K562 (cell line): ENCODE data around the gene SOX18. TPM values are rescaled to one million over a fixed set of nuclear protein-coding genes. Genes with fewer than 3 reads are reported as not detected.
A peak's percentile ranks its signal among the peaks of the same experiment; 100 is the strongest.

Experiments
- CEBPB ChIP-seq: fragments of 450-650 bp; IDR thresholded peaks from 2 replicates; pipeline ENCODE4 v1.6.1; 2016; ENCODE audit warnings: missing genetic modification characterization, missing compliant biosample characterization
- DPF2 ChIP-seq: fragments of 450-650 bp; IDR thresholded peaks from 2 replicates; pipeline ENCODE4 v1.6.1; 2016
- ELF2 ChIP-seq: fragments of 250-450 bp; sonication (Bioruptor Pico); IDR thresholded peaks from 2 replicates; pipeline ENCODE4 v1.5.0; 2021; ENCODE audit warnings: mild to moderate bottlenecking
- ESRRA ChIP-seq: fragments of 450-650 bp; IDR thresholded peaks from 2 replicates; pipeline ENCODE4 v1.6.1; 2014; ENCODE audit warnings: low read depth, mild to moderate bottlenecking, moderate library complexity, borderline replicate concordance
- FIP1L1 ChIP-seq: fragments of 200-400 bp; formaldehyde crosslinking; IDR thresholded peaks from 2 replicates; pipeline ENCODE4 v1.6.1; 2018; ENCODE audit warnings: mild to moderate bottlenecking, low read depth, low read length; ENCODE audit not compliant: poor library complexity, severe bottlenecking
- GTF2F1 ChIP-seq: IDR thresholded peaks from 2 replicates; pipeline ENCODE4 v1.6.1; 2011; ENCODE audit warnings: low read depth, low read length, improper control_type of control experiment
- IFI16 ChIP-seq: fragments of 250-450 bp; sonication (Bioruptor Pico); IDR thresholded peaks from 2 replicates; pipeline ENCODE4 v2.1.2; 2022; ENCODE audit warnings: mild to moderate bottlenecking, inconsistent platforms
- ILK ChIP-seq: fragments of 450-650 bp; IDR thresholded peaks from 2 replicates; pipeline ENCODE4 v1.6.1; 2016; ENCODE audit warnings: missing genetic modification characterization, low read depth, mild to moderate bottlenecking, missing compliant biosample characterization, moderate library complexity, borderline replicate concordance
- MAZ ChIP-seq, 2 experiments: fragments of 450-650 bp in 1 of 2; sonication (generic) in 1 of 2; formaldehyde crosslinking; IDR thresholded peaks in 1 of 2; conservative IDR thresholded peaks in 1 of 2; 2 replicates each; pipeline versions ENCODE4 v1.4.0 to v1.5.0; 2020; ENCODE audit warnings: mild to moderate bottlenecking in 1 of 2, missing genetic modification reagents in 1 of 2
- RAD51 ChIP-seq: fragments of 450-650 bp; IDR thresholded peaks from 2 replicates; pipeline ENCODE4 v1.7.1; 2016; ENCODE audit warnings: low read depth, mild to moderate bottlenecking, borderline replicate concordance
- SRSF3 ChIP-seq: fragments of 200-400 bp; formaldehyde crosslinking; IDR thresholded peaks from 2 replicates; pipeline ENCODE4 v1.6.1; 2016; ENCODE audit warnings: mild to moderate bottlenecking, low read length, moderate library complexity; ENCODE audit not compliant: insufficient read depth
- ZBTB1 ChIP-seq: sonication (generic); formaldehyde crosslinking; IDR thresholded peaks from 2 replicates; pipeline ENCODE4 v1.8.1; 2023; ENCODE audit warnings: missing genetic modification reagents, low read depth, mild to moderate bottlenecking, borderline replicate concordance
- ZNF224 ChIP-seq: sonication (generic); formaldehyde crosslinking; IDR thresholded peaks from 2 replicates; pipeline ENCODE4 v1.8.0; 2022; ENCODE audit warnings: mild to moderate bottlenecking, missing genetic modification reagents
- ZNF589 ChIP-seq: fragments of 200-800 bp; sonication (Bioruptor generic); IDR thresholded peaks from 2 replicates; pipeline ENCODE4 v1.6.1; 2016; ENCODE audit warnings: low read depth, missing genetic modification characterization, missing compliant biosample characterization
- ZNF644 ChIP-seq: fragments of 200-800 bp; sonication (Bioruptor generic); IDR thresholded peaks from 2 replicates; pipeline ENCODE4 v1.6.1; 2016; ENCODE audit warnings: low read depth, missing genetic modification characterization, missing compliant biosample characterization
- ZNF75A ChIP-seq: fragments of 450-650 bp; formaldehyde crosslinking; IDR thresholded peaks from 2 replicates; pipeline ENCODE4 v1.4.0; 2020; ENCODE audit warnings: mild to moderate bottlenecking
- ZNF76 ChIP-seq: fragments of 250-450 bp; sonication (Bioruptor Pico); IDR thresholded peaks from 2 replicates; pipeline ENCODE4 v1.4.0; 2020; ENCODE audit warnings: mild to moderate bottlenecking, moderate library complexity, borderline replicate concordance
- polyA plus RNA-seq, 8 experiments: library from polyadenylated mRNA; depleted of rRNA in 4 of 8; stranded (reverse) in 5 of 8; unstranded in 3 of 8; fragments of >200 nt; fragmentation: Nextera tagmentation in 2 of 8; fragmentation: Illumina TruSeq in 1 of 8; extraction: Ambion mirVana in 2 of 8; extraction: Trizol in 1 of 8; gene quantifications; 2 replicates each; pipeline versions ENCODE4 v1.2.1 to v1.2.3, GENCODE V29; 2011 to 2014; ENCODE audit warnings: inconsistent platforms in 1 of 8, missing spikeins in 1 of 8
- total RNA-seq, 7 experiments: library from RNA; depleted of rRNA in 6 of 7; stranded (reverse); fragments of >200 nt in 6 of 7; fragmentation: Illumina TruSeq in 2 of 7; extraction: Trizol in 2 of 7; gene quantifications; 2 replicates each; pipeline versions ENCODE4 v1.2.1 to v1.2.3, GENCODE V29; 2011 to 2021; ENCODE audit warnings: low replicate concordance in 1 of 7
- TF ChIP-seq, protein P1 (sequence below): fragments of 250-450 bp; sonication (Bioruptor Pico); IDR thresholded peaks from 2 replicates; pipeline ENCODE4 v1.8.0; 2021; ENCODE audit warnings: mild to moderate bottlenecking, moderate library complexity
- TF ChIP-seq, protein P2 (sequence below), 2 experiments: fragments of 150-350 bp in 1 of 2; IDR thresholded peaks; 2 replicates each; pipeline ENCODE4 v1.6.1; 2012 to 2016; ENCODE audit warnings: low read depth in 2 of 2, low read length in 2 of 2, mild to moderate bottlenecking in 1 of 2, moderate library complexity in 1 of 2
- TF ChIP-seq, protein P3 (sequence below): sonication (generic); formaldehyde crosslinking; IDR thresholded peaks from 2 replicates; pipeline ENCODE4 v1.8.1; 2023; ENCODE audit warnings: mild to moderate bottlenecking, missing genetic modification reagents

SOX18 gene
- total and polyA plus RNA-seq, 9 of the 15 experiments (the other 6 are each of a cell fraction or from before 2014, with no cell fraction given) = 0.15 to 19.8 (median 0.33) TPM

DNA sequence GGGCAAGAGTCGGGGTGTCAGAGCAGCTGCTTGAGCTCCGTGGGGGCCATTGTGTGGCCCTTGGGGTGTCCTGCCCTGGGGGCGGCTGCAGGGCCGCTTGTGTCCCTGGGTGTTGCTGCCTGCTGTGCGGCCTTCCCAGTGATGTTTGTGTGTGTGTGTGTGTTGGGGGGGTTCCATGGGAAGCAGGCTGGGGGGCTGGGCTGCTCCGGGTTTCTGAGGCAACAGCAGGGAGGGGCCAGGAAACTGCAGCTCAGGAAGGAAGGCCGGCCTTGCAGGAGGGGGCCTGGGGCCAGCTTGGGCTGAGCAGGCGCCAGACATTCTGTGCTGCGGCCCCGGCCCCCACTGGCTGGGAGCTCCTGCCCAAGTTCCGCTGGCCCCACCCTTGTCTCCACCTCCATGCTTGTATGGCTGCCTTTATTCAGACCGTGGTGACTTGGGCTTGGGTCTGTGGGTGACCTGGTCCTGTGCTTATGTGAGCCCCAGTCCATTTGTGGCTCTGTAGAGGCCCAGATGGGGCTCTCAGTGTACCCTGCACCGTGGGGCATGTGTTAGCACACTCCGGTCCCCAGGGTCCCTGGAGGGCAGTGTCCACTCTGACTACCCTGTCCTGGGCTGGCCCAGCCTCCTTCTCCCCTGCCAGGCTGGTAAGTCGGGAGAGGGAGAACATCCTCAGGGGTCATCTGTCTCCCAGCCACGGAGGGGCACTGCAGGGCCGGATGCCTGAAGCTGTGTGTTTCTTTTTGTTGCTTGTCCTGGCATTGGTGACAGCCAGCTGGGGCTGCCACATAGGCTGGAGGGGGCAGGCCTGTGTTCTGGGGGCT lies 4.6 kb upstream of the SOX18 start (continued):
- TF ChIP-seq ZNF224 = no peak
- no peak for TF ChIP-seq FIP1L1
- TF ChIP-seq, protein P1, sequence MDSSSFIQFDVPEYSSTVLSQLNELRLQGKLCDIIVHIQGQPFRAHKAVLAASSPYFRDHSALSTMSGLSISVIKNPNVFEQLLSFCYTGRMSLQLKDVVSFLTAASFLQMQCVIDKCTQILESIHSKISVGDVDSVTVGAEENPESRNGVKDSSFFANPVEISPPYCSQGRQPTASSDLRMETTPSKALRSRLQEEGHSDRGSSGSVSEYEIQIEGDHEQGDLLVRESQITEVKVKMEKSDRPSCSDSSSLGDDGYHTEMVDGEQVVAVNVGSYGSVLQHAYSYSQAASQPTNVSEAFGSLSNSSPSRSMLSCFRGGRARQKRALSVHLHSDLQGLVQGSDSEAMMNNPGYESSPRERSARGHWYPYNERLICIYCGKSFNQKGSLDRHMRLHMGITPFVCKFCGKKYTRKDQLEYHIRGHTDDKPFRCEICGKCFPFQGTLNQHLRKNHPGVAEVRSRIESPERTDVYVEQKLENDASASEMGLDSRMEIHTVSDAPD = no peak
- no peak for TF ChIP-seq ZNF75A
- TF ChIP-seq SRSF3 = no peak
- no peak for TF ChIP-seq DPF2
- TF ChIP-seq ZNF589 = peak; percentile 30; the same call in 1 of the 2 replicates
- no peak for TF ChIP-seq ESRRA
- no peak for TF ChIP-seq ILK (tag)
- no peak for TF ChIP-seq ELF2
- no peak for TF ChIP-seq RAD51
- TF ChIP-seq IFI16 = no peak
- TF ChIP-seq, protein P2, sequence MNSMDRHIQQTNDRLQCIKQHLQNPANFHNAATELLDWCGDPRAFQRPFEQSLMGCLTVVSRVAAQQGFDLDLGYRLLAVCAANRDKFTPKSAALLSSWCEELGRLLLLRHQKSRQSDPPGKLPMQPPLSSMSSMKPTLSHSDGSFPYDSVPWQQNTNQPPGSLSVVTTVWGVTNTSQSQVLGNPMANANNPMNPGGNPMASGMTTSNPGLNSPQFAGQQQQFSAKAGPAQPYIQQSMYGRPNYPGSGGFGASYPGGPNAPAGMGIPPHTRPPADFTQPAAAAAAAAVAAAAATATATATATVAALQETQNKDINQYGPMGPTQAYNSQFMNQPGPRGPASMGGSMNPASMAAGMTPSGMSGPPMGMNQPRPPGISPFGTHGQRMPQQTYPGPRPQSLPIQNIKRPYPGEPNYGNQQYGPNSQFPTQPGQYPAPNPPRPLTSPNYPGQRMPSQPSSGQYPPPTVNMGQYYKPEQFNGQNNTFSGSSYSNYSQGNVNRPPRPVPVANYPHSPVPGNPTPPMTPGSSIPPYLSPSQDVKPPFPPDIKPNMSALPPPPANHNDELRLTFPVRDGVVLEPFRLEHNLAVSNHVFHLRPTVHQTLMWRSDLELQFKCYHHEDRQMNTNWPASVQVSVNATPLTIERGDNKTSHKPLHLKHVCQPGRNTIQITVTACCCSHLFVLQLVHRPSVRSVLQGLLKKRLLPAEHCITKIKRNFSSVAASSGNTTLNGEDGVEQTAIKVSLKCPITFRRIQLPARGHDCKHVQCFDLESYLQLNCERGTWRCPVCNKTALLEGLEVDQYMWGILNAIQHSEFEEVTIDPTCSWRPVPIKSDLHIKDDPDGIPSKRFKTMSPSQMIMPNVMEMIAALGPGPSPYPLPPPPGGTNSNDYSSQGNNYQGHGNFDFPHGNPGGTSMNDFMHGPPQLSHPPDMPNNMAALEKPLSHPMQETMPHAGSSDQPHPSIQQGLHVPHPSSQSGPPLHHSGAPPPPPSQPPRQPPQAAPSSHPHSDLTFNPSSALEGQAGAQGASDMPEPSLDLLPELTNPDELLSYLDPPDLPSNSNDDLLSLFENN (IDR thresholded peaks at IDR 0.05; ENCODE audit: low read depth in 2 of 2, low read length in 2 of 2) = no peak
- no peak for TF ChIP-seq ZBTB1
- TF ChIP-seq CEBPB (tag) = no peak
- no peak for TF ChIP-seq MAZ (CRISPR knock-in tag; conservative IDR thresholded peaks at IDR 0.05 in 1 of 2, IDR thresholded peaks at IDR 0.05 in 1 of 2)
- no peak for TF ChIP-seq GTF2F1
- no peak for TF ChIP-seq ZNF76 (CRISPR knock-in tag)
- TF ChIP-seq, protein P3, sequence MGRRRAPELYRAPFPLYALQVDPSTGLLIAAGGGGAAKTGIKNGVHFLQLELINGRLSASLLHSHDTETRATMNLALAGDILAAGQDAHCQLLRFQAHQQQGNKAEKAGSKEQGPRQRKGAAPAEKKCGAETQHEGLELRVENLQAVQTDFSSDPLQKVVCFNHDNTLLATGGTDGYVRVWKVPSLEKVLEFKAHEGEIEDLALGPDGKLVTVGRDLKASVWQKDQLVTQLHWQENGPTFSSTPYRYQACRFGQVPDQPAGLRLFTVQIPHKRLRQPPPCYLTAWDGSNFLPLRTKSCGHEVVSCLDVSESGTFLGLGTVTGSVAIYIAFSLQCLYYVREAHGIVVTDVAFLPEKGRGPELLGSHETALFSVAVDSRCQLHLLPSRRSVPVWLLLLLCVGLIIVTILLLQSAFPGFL (CRISPR knock-in tag) = no peak
- TF ChIP-seq ZNF644 (tag) = no peak
